SKM-1 (cell line): ENCODE measurements around the gene FRMD4B.
"Not testable (repeated sequence)": the region's sequence is repeated elsewhere in the genome, so short reads cannot be mapped to it uniquely, and the experiment has no call there.

ENCODE experiments used
- DNase-seq: peaks from one replicate; lab custom pipeline; 2025; ENCODE audit not compliant: unreplicated experiment; lab: John Stamatoyannopoulos, UW

The FRMD4B gene

GRCh38 chr3:69325151-69325550 lies 60.7 kb downstream of the FRMD4B start:
- no peak for DNase-seq

DNA sequence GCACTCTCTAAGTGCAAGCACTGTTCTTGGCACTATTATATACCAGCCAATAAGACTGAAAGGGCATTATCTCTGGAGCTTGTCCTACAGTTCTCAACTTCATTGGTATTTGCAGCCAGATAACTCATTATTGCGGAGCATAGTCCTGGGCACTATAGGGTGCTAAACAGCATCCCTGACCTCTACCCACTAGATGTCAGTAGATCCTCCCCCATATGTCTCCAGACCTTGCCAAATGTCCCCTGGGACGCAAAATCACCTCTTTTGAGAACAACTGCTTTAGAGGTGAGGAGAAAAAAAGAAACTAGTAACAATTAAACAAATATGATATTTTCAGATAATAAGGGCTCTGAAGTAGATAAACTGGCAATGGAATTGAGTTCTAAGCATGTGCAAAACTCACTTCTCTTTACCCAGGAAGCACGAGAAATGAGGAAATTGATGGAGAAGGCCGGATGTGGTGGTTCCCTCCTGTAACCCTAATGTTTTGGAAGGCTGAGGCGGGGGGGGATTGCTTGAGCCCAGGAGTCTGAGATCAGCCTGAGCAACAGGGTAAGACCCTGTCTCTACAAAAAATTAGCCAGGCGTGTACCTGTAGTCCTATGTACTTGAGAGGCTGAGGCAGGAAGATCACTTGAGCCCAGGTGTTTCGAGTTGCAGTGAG lies 61.4 kb downstream of the FRMD4B start:
- peak; percentile 35 for DNase-seq

DNA sequence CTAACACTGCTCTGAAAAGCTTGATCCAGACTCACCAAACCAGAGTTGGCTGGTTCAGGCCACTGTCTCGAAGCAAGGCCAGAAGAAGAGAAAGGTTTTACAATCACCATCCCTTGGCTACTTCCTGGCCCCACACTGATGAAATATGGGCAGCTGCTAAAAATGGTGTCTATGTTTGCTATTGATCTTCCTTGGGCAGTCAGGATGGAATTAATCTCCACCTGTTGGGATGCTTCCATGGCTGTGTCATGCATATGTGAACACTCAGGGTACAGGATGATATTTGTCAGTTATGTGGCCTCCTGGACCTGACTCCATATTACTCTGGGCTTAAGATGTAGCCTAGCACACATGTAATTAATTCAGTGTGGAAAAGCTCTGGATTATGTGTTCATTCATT lies 61.9 kb downstream of the FRMD4B start:
- DNase-seq, result no peak

DNA sequence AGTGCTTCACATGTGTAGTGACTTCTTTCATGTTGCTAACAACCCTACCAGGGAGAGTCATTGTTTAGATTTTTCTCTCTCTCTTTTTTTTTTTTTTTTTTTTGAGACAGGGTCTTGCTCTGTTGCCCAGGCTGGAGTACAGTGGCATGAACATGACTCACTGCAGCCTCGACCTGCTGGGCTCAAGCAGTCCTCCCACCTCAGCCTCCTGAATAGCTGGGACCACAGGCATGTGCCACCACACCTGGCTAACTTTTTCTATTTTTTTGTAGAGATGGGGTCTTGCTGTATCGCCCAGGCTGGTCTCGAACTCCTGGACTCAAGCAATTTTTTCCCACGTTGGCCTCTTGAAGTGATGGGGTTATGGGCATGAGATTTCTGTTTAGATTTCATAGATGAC lies 63.4 kb downstream of the FRMD4B start:
- DNase-seq, result not testable (repeated sequence)

- no peak for DNase-seq
Observed at GRCh38 chr3:69322158-69322509, 63.8 kb downstream of the FRMD4B start.

GRCh38 chr3:69321301-69322157 lies 64.4 kb downstream of the FRMD4B start:
- DNase-seq, result no peak

GRCh38 chr3:69320871-69321271 lies 65.0 kb downstream of the FRMD4B start:
- DNase-seq, result peak; percentile 77

DNA sequence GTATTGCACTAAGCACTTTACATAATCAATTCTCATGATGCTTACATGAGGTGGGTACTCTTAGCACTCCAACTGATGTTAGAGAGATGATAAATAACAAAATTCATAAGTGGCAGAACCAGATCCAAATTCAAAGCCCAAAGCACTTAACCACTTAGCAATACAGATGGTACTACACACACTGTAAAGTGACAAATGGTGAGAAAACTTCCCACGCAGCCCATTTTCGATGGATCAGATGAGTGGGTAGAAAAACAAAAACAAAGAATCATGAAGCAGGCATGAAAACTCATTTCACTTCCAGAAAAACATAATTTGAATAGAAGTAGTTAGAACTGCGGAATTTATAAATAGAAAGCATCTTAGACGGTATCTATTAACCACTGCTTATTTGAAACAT lies 66.2 kb downstream of the FRMD4B start:
- no peak for DNase-seq

DNA sequence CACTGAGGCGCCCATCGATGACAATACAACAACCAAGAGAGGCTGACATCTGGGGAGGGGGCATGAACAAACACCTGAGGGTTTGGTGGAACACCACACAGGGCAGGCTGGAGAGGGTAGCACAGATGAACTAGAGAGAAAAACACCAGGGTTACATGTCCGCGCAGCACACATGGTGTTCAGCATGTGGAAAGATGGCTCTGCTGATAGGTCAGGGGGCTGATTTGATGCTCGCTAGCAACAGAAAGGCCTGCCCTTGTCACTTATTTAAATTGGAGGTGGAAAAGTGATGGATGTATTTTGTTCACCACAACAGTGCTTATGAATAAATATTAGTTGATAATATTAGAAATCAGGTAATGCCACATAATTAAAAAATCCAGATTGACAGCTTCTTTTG lies 67.5 kb downstream of the FRMD4B start:
- no peak for DNase-seq

DNA sequence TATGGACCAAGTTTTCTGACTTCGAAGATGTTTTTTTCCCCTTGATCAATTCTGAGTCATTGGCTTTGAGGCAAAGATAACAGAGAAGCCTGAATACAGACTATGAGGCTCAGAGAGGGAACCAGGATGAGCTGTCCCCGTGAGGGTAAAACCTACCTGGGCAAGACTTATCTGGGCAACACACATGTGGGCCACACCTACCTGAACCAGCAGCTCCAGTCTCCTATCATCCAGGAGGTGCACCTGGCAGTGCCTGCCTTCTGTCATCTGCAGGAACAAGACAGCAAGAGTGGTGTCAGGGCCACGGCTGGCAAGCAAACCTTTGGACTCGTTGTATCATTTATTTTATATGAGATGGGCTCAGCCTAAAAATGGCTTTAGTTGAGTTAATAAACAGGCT lies 72.6 kb downstream of the FRMD4B start:
- DNase-seq, result no peak

GRCh38 chr3:69309814-69310213 lies 76.1 kb downstream of the FRMD4B start:
- no peak for DNase-seq

DNA sequence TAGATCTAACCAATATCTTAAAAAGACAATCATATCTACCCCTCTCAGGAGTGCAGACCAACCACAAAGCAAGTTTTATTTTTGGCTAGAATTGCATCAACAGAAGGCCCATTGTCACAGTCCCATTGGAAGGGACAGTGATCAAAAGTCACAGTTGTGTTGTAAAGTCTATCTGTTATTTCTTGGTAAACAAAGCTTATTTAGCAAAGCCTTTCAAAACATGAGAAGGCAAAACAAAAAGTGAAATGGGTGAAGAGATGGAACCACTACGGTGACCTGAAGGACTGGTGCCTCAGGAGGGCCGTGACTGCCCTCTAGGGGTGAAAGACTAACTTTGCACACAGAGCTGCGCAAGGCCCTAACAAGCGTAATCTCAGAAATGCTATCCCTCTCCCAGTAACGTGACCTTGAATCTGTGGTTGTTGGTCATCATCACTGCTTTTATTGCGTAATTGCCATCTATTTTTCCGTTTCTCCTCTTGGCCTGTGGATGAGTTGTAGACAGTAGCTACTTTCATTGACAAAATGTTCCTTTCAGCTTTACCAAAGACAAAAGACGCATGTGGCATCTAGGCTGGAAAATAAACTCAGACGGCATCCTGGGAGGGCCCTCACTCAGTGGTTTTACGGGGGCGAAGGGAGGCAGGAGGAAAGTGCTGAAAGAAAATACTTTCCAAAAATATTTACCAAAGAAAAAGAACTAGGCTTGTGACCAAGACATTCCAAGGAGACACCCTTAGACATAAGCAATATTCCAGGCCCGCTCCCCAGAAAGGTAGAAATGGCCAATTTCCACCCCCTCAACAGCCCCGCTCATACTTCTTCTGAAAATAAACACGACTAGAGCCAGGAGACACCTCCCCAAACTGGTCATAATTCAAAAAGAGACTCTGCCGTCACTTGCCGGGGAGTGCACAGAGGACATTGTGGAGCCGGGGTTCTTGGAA lies 79.4 kb downstream of the FRMD4B start:
- DNase-seq, result peak; percentile 32

- no peak for DNase-seq
Observed at GRCh38 chr3:69305011-69305410, 80.9 kb downstream of the FRMD4B start.

GRCh38 chr3:69304396-69304795 lies 81.5 kb downstream of the FRMD4B start:
- DNase-seq, result no peak

DNA sequence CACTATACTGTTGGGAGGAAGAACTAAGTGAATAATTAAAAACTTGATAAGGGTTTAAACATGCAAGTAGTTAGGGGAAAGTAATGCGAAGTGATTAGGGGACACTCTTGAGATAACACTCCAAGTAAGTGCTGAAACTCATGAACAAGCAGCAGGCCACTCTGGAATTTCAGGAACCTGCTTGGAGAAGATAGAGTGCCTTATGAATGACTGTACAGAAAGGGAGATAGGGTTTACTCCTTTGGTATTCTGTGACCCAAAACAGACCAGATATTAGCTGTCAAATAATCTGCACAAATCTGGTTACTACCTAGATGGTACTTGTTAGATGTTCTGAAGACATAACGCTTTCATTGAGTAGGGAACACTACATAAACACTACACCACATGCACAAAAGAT lies 85.6 kb downstream of the FRMD4B start:
- DNase-seq, result no peak

DNA sequence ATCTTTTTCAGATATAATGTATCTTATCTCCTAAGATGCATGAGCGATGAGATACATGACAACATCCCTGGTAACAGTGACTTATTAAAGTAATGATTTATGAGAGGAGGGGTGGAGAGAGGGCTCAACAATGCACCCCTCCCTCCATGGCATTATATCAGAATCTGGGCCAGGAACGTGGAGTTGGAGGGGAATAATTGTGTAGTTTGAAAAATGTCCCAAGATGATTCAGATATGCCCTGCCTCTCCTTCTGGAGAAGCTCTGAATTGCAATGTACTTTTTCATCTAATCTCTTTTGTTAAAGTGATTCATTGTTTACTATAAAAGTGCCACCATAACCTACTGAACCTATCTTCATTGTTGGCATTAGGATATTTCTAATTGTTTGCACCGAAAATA lies 86.5 kb downstream of the FRMD4B start:
- DNase-seq, result no peak

- no peak for DNase-seq
Observed at GRCh38 chr3:69297501-69297900, 88.4 kb downstream of the FRMD4B start.

- DNase-seq, result no peak
Observed at GRCh38 chr3:69296995-69297394, 88.9 kb downstream of the FRMD4B start.

DNA sequence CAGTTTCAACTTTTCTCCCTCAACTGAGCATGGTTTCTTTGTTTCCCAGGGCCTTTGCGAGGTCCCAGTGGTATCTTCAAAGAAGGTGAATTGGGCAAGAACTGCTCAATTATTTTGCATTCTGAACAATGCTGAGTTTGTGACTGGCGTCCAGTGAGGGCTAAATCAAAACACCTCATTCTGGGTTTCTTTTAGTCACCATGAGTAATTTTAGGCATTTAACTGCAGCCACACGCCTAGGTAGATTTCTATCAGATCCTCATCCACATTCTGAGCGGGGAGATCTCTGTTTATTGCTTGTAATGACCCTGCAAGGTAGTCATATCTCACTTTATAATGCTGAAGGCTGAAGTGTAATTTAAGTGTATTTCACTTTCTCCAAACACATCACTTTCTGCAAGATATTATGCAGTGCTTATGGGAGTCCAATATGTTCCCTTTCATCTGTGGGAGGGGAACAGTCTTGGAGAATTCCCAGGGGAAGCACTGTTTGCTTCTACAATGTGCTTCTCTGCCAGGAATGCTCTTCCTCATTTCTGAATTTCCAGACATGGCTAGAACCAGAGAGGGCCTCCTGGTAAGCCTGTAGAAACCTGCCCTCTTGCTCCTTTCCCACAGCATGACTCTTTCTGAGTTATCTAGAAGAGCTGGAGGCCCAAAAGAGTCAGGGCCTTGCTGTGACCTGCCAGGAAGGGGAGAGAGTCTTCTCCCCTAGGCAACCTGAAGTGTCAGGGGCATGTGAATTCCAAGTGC lies 91.7 kb downstream of the FRMD4B start:
- no peak for DNase-seq

GRCh38 chr3:69292959-69293574 lies 92.8 kb downstream of the FRMD4B start:
- no peak for DNase-seq
